NCI-H510A (cell line): ENCODE results near the gene ST7.

Experiments
- DNase-seq: peaks from one replicate; lab custom pipeline; 2025; lab: John Stamatoyannopoulos, UW

ST7 gene

GRCh38 chr7:117193564-117193963 lies 240.3 kb downstream of the ST7 start:
- no peak for DNase-seq

GRCh38 chr7:117194445-117194844 lies 241.1 kb downstream of the ST7 start:
- DNase-seq, result no peak

- DNase-seq, result no peak
These were observed 242.2 kb downstream of the ST7 start for GRCh38 chr7:117195361-117196029.

DNA sequence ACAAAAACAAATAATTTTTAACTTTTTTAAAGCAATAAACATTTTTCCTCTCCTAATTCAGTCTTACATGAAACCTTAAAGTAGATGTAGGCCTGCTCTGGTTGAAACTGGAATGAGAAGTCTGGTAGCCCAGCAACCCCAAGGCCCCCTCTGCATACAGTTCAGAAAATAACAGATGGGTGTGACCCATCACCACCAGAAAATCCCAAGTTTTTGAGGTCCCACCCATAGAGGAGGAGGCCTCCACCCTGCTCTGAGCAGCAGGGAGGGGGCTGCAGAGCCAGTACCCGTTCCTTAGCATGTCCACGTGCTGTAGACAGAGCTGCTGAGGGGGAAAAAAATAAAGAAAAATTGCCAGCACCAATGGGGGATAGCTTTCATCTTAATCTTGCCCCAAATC lies 246.8 kb downstream of the ST7 start:
- no peak for DNase-seq

DNA sequence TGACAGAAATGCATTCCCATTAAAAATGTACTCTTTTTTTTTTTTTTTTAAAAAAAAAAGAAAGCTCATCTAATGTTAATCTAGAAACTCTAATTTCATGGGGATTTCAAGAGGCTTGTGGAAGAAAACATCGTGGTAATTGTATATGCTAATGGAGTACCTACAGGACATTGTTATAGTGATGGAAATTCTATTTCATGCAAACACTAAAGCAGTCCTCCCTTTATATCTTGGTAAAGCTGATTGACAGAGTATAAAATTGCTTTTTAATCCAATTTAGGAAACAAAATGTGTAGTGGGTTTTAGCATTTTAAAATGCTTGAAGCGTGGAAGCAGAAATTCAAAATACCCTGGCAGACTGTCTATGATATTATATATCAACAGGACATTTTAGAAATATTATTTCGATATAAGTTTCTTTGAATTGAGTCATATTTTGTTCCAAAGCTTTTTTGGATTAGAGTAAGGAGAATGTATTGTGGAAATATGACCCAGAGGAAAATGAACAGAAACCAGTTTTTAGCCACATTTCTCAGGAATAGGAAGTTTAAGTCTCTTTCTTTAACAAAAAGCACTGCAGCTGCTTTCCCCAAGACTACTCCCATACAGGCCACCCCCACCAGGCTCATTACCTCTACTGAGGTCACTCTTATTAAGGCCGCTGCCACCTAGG lies 247.6 kb downstream of the ST7 start:
- no peak for DNase-seq

GRCh38 chr7:117202511-117202910 lies 249.2 kb downstream of the ST7 start:
- DNase-seq, result no peak

- no peak for DNase-seq
These were observed 249.9 kb downstream of the ST7 start for GRCh38 chr7:117203205-117203604.

DNA sequence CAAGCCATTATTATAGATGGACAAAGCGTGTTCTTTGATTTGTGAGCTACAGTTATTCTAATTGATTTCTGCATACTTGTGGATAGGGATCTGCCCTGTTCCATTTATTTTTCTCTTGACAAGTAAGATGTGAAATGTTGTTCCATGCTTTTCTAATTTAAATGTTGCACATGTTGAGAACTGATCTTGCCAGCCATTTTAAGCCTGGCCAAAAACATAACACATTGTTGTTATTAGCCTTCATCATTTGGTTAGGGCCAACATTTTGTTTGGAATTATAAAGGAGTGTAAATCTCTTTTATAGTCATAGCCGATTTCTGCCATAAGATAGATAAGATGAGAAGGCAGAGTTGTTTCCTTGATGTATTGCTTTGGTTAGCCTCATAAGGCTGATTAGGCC lies 252.6 kb downstream of the ST7 start:
- DNase-seq, result no peak

GRCh38 chr7:117208257-117208656 lies 255.0 kb downstream of the ST7 start:
- no peak for DNase-seq

- no peak for DNase-seq
These were observed 257.1 kb downstream of the ST7 start for GRCh38 chr7:117210397-117210796.

- DNase-seq, result no peak
These were observed 257.6 kb downstream of the ST7 start for GRCh38 chr7:117210908-117211307.

DNA sequence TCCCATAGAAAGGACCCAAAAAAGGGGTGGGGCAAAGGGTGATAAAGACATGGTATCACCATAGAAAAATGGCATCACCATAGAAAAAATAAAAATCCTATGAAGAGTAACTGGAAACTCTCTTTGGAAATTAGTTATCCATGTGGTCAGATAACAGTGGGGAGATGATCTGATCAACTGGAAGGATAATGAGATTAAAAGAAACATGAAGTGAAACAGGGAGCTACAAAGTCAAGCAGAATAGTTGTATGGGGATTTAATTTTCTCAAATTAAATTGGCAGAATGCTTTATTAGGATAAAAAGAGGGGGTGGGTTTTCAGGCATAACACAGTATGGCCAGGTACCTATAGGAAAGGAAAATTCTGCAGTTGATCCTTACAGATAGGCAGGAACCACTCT lies 258.3 kb downstream of the ST7 start:
- no peak for DNase-seq

DNA sequence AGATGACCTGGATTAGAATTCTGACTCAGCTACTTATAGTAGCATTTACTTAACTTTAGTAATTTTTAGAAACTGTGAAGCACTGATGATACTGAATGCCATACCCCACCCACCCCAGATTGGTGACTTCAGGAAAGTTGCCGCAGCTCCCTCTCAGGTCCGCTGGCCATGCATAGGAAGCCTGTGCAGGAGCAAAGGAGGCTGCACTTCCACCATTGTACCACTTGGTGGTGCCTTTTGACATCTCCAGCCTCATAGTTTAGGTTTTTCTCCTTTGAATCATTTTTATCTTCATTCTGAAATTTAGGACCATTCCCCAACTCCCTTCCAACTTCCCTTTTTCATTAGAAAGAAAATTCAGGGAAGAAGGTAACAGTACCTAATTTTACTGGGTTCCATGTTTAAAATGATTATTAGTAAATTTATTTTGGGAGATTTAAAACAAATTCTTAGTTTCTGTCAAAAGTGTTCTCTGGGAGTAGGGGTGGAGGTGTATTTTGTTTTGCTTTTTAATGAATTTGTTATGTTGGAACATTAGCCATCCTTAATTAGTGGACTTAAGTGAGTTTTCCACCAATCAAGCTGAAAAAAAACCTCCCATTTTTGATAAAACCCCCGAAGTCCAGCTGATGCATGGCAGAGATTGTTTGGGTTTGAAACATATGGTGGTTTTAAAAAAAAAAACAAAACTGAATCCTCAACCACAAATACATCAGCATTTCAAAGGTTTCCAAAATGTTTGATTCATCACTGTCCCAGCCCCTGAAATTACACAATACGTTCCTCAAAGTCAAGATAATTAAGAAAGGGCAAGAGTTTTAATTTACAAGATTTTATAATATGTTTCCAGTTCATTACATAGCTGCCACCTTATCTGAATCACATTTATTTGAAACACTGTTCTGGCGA lies 259.9 kb downstream of the ST7 start:
- DNase-seq, result no peak

GRCh38 chr7:117216010-117216409 lies 262.7 kb downstream of the ST7 start:
- DNase-seq, result no peak

DNA sequence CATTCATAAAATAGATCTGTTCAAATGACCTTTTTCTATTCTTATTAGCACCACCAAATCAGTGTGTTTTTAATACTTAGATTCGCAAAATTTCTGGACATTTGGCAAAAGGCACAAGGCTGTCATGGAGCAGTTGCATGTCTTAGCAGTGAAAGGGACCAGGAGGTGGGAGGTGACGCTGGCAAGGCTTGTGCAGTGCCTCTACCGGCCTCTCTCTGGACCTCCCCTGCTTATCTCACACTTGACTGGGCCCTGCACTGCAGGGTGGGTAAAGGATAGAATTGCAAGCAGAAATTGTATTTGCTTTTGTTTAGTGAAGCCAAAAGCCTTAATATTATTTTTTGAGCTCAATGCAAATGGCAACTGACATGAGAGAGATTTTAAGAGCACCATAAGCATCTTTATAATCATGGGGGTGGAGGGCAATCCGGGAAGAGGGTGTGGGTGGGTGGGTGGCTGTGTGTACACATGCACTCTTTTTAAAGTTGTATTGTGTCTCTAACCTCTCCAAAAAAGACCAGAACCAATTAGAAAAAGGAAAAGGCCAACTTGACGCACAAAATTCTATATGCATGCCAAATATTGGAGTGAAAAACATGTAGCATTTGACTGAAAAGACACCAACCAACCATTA lies 263.3 kb downstream of the ST7 start:
- DNase-seq, result no peak

DNA sequence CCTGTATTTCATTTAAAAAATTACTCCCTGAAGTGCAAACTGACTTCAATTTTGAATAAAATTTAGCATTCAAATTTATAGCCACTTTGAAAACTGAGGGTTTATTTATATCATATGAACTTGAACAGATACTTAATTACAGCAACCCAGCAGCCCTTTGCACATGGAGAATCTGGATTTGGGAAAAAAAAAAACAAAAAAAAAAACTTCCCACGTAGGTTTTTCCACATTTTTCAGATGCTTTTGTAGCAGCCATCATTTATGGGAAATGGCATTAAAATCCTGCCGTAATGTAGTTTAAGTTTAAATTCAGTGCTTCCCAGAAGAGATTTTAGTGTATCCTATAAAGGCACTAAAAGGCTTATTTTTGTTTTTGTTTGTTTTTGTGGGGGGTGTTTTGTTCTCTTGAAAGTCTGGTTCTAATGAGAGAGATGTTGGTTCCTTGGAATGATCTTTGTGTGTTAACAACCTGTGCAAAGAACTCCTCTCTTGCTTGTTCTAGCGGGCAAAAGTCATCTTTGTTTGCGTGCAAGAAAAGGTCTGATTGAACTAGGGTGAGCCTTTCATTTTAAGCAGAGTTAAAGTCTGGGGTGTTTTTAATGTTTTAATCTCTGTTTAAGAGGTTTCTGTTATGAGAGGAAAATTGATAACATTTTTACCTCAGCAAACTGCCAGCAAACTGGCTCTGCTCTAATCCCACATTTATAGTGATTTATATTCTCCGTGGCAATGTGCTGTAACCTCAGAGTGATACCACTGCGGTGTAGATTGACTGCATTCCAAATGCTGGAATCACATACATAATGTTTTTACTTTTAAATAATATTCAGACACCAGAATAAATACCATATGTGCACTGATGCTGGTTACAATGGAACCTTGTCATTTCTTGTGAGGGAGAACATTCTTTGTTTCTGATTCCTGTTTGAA lies 264.1 kb downstream of the ST7 start:
- no peak for DNase-seq

GRCh38 chr7:117218700-117219099 lies 265.4 kb downstream of the ST7 start:
- DNase-seq, result no peak

- DNase-seq, result no peak
These were observed 266.2 kb downstream of the ST7 start for GRCh38 chr7:117219485-117219884.

DNA sequence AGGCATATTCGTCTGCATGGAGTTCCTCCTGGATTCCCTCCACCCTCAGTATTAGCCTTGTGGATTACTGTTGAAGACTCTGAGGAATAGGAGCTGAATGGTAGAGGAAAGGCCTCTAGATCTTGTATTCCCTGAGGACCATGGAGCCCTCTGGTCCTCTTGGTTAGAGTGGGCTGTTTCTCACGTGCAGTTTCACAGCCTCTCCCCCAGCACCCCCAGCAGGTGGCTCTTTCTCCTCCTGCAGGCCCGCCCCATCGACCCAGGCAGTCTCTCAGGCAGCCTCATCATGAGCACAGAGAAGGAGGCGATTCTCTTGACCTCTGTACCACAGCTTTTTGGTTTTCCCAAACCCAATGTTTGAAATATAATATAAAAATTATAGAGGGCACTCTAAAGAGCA lies 267.5 kb downstream of the ST7 start:
- DNase-seq, result no peak

GRCh38 chr7:117225536-117225935 lies 272.2 kb downstream of the ST7 start:
- DNase-seq, result no peak

- DNase-seq, result no peak
These were observed 273.8 kb downstream of the ST7 start for GRCh38 chr7:117227091-117227490.
